Ovary (tissue), 3 donors: Measurements from ENCODE around the gene ZNF385D.

Experiments
- EP300 ChIP-seq: sonication (generic); formaldehyde crosslinking; IDR thresholded peaks from one replicate; pipeline ENCODE4 v1.6.1; 2017; ENCODE audit warnings: antibody characterized with exemption
- POLR2A ChIP-seq: fragments of 450-650 bp; IDR thresholded peaks from one replicate; pipeline ENCODE4 v1.6.1; 2017; ENCODE audit warnings: antibody characterized with exemption, mild to moderate bottlenecking, moderate library complexity
- TF ChIP-seq, protein P1 (sequence below), 3 donors: fragments of 450-650 bp in 2 of 3; fragments of 200-600 bp in 1 of 3; IDR thresholded peaks; one replicate each; pipeline versions ENCODE4 v1.5.1 to v1.8.0; 2016 to 2022; ENCODE audit warnings: antibody characterized with exemption in 3 of 3, mild to moderate bottlenecking in 1 of 3
- donor health status: DM: no; HTN: no; CAD: no.

GRCh38 chr3:21654662-21655061 lies 96.3 kb downstream of the ZNF385D start:
- TF ChIP-seq, protein P1, sequence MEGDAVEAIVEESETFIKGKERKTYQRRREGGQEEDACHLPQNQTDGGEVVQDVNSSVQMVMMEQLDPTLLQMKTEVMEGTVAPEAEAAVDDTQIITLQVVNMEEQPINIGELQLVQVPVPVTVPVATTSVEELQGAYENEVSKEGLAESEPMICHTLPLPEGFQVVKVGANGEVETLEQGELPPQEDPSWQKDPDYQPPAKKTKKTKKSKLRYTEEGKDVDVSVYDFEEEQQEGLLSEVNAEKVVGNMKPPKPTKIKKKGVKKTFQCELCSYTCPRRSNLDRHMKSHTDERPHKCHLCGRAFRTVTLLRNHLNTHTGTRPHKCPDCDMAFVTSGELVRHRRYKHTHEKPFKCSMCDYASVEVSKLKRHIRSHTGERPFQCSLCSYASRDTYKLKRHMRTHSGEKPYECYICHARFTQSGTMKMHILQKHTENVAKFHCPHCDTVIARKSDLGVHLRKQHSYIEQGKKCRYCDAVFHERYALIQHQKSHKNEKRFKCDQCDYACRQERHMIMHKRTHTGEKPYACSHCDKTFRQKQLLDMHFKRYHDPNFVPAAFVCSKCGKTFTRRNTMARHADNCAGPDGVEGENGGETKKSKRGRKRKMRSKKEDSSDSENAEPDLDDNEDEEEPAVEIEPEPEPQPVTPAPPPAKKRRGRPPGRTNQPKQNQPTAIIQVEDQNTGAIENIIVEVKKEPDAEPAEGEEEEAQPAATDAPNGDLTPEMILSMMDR (IDR thresholded peaks at IDR 0.05) = no peak
- TF ChIP-seq POLR2A (no peak), EP300 (no peak)
